AML-193 (cell line): Measurements from ENCODE around the gene GNAI1.

ENCODE experiments used
- DNase-seq, 2 experiments: peaks; one replicate each; lab custom pipeline; 2025; lab: John Stamatoyannopoulos, UW

Gene GNAI1

DNA sequence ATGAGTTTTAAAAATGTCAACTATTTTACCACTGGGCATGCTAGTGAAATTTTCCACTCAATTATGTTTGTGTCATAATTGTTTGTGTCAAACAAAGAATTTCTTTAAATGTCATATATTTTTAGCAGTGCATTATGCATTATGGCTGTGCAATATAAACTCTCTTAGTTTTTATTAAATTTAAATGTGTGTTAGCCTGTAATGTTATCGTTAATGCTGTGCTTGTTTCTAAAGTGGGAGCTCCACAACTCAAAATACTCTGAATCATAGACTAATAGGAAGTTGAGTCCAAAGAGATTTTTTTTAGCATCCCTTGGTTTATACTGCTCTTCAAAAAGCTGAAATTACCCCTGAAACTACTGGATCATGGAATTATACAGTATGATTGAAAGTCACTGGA, 26.8 kb downstream of the GNAI1 start:
- DNase-seq: no peak

DNA sequence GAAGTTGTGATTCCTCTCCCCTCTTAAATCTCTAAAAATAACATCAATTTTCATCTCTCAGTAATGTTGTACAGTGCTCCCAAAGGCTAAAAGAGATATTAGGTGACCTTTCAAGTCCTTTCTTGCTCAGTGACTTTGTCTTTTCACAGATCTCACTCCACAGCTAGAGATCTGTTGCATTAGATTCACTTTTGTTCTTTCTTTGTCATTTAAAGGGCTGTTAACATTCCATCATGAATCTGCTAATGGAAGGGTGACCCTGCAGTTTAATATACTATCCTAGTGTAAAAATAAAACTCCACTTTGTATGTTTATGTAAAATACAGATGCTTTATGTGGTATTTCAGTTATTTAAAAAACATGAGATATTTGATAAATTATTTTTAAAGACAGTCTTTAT, 30.5 kb downstream of the GNAI1 start:
- no peak for DNase-seq

DNA sequence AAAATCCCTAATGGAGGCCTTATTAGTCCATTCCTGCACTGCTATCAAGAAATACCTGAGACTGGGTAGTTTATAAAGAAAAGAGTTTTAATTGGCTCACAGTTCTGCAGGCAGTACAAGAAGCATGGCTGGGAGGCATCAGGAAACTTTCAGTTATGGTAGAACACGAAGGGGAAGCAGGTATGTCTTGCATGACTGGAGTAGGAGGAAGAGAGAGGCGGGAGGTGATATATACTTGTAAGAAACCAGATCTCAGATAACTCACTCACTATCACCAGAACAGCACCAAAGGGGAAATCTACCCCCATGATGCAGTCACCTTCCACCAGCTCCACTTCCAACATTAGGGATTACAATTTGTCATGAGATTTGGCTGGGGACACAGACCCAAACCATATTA, 35.8 kb downstream of the GNAI1 start:
- no peak for DNase-seq

DNA sequence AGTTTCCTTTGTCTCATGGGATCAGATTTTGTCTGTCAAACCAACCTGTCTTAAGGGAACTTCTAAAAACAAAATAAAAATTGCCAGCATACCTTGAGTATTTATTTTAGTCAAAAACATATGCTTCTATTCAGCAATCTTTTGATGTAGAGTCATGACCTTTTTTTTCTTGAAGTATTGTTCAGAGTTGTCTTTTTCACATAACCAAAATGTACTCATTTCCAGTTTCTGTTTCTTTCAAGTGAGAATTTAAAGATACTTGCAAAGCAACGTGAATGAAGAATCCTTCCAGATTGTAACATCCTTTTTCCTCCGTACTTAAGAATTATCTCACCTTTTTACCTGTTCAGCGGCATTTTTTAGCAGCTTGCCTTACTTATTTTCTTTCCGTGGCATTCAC, 37.8 kb downstream of the GNAI1 start:
- DNase-seq: no peak

DNA sequence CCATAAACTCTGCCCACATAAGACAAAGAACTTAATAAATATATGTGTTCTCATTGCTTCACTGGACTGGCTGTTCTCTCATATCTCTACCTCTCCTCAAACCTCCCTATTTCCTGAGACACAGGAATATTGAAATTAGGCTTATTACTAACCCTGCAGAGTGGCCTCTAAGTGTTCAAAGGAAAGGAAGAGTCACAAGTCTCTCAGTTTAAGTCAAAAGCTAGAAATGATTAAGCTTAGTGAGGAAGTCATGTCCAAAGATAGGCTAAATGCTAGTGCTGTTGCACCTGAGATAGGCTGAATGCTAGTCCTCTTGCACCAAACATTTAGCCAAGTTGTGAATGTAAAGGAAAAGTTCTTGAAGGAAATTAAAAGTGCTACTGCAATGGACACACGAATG, 41.1 kb downstream of the GNAI1 start:
- no peak for DNase-seq

DNA sequence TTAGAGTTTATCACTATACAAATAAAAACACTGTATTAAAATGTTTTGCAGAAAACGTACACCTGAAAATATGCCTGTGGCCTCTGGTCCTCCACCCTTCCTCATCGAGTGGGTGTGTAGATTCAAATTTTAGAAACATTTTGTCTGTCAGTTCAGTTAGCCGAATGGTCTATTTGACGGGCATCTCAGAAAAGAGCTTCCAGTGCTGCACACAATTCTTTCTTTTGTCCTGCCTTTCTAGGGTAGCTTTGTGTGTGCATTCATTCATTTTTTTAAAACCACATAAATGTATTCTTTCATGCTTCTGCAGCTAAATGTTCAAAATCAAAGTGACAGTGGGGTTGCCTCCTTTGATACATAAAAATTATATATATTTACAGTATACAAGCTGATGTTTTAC, 46.8 kb downstream of the GNAI1 start:
- DNase-seq: no peak

DNA sequence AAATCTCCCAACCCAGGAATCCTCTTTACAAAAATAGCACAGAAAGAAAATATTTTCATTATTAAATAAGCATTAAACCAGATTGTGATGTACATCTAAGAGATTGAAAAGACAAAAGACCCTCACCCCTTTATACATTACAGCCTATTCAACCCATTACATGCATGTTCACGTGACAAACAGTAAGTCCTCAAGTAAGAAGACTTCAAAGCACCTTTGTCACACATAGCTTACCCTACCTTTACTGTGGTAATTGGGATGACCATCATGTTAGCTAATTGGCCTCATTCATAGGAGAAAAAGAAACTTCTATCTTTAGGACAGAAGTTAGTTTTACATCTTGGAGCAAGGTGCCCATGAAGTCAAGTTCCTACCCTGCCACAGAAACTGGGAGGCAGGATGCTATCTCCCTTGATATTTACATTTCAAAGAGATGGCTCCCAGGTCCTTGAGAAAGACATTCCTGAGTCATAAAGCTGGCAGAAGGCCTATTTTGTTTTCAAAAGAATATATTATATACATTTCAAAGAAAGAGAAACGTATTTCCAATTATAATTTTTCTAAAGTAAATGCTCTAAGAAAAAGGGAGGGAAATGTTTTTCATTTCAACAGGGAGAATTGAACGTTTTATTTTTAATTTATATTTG, 48.1 kb downstream of the GNAI1 start:
- DNase-seq: no peak

DNA sequence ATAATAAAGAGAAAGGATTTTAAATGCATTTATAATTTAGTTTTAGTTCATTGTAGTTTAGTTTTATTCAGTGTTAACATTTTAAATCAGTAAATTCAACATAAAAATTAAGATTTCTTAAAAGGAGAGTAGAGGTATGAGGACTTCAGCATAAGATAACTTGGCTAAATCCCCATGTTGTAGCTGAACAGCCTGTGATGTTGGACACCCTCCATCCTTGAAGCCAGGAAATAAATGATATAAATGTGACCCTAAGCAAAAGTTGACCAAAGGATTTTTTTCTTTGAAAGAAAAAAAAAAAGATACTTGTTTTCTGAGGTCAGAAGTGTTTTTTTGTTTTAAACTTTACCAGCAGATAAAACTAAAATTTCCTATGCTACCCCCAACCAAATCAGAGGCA, 48.7 kb downstream of the GNAI1 start:
- no peak for DNase-seq

DNA sequence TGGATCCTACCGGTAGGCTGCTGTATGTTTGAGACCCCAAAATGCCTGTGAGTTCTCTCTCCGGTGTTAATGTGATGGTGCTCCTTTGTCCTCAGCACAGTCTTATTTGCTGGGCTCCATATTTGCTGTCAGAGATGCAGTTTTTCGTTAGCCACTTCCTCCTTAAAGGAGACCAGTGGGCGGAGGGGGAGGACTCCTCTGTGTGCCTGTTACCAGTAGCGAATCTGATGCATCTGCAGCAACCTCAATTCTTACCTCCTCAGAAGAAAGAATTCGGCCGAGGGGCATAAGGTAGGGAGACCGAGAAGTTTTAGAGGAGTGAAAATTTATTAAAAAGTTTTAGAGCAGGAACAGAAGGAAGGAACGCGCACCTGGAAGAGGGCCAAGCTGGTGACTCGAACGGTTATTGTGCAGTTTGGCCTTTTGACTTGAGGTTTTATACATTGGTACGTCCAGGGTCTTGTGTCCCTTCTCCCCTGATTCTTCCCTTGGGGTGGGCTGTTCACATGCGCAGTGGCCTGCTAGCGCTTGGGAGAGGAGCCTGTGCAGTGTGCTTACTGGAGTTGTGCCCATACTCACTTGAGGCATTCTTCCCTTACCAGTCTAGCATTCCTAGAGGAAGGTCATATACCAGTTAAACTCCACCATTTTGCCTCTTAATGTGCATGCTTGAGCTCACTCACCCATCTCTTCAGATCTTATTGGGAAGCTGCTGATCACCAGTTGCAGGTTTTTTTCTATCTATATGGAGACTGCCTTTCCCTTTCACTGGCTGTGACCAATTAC, 49.5 kb downstream of the GNAI1 start:
- DNase-seq: no peak

DNA sequence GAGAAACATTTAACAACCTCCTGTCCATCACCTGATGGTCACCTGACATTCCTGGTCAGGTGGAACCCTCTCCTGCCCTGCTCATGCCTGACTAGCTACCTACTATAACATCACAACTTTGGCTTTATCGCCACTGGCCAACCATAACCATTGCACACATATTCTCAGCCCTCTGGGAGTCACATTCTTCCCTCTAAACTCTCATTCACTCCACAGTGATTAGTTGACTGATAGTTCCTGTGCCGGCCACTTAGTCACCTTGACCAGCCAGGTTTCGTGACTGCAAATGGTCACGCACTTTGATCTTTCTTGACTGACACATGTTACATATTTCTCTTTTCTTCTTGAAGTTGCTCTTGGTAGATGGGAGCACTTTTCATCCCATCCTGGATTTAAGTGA, 50.1 kb downstream of the GNAI1 start:
- DNase-seq: no peak

DNA sequence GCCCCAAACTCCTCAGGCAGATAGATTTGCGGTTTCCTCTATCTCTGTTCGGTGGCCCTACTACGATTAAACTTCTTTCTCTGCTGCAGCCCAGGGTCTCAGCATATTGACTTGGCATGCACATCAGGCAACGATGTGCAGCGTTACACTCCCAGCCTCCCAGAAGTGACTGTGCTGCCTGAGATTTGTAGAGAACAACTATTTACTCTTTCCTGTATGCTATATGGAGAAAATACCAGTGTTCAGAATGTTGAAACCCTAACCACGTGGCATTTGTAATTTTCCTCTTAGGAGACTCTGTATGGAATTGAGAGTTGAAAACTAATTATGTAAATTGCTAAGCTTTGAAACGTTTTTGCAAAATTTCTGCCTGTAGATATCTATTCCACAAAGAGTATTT, 50.9 kb downstream of the GNAI1 start:
- DNase-seq: no peak

DNA sequence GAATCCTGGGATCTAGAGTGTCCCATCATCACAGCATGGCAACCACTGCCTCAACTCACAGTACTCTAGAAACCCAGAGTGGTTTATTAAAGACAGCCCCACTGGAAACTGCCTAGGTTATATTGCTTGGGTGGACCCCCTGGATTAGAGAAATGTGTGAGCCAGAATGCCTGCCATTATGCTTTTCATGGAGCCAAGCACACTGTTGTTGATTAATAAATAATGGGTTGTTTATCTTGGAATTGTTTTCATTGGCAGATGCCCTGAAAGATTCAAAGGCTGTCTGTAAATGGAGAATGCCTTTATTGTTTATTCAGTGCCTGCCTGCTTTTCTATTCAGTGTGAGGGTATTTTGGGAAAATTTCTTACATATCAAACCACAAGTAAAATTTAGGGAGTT, 52.1 kb downstream of the GNAI1 start:
- no peak for DNase-seq

DNA sequence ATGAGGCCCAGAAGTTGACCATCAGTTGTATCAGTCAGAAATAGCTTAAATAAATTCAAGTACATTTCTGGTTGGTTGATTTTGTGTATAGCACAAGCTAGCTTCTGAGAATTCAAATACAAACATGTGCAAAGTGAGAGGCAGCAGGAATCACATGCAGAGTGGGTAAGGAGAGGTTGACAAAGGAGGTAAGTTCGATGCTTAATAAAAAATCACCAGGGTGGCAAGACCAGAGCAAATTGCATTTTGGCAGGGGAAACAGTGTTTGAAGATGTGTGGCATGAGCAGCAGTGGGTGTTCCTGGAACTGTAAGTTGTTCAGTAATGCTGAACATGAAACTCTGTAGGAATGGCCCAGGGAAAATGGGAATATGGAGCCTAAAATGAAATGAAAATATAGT, 52.6 kb downstream of the GNAI1 start:
- DNase-seq: no peak

DNA sequence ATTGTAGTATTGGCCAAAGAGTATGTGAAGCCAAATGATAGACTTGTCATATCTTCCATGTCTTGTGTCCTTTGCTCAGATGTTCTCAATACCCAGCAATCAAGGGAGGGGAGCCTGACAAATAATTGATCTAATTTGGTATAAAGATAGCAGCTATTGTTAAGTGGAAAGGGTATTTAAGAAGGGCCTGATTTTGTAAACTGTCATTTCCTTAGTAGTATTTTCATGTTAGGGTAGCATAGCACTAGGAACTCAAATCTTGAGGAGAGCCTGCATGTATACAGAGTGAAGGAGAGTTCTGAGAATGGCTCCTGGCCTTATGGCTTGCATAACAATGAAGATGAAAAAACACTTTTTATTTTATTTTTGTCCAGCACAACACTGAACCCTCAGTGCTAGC, 53.1 kb downstream of the GNAI1 start:
- DNase-seq: no peak

DNA sequence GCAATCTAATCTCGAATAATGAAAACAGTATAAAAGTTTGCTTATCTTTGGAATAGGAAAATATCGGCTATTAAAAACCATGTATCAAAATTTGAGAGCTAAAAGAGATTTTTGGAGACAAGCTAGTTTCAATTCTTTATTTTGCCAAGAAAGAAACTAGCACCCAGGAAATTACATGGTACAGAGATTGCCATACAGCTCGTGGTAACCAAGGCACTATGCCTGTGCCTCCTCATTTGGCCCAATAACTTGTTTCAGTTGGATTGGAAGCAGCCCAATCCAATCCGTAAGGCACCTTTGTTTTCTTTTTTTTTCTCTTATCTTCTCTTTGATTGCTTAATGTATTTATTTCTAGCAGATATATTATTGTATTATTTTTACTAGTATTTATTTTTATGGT, 55.0 kb downstream of the GNAI1 start:
- DNase-seq: no peak

DNA sequence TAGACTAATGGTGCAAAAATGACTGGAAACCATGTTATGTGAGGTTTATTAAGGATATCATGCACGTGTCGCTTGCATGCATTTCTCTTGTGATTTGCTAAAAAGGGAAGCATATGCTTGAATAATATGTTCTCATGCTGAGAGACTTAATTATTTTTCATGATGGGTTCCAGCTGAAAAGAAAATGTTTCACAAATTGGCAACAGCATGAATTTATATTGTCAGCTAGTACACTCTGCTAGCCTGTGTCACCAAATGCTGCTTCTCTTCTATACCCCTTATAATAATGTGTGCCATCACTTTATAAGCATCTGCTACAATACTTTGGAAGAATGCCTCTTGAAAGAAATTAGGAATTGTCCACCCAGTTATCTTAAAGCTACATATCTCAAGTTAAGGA, 63.0 kb downstream of the GNAI1 start:
- no peak for DNase-seq

DNA sequence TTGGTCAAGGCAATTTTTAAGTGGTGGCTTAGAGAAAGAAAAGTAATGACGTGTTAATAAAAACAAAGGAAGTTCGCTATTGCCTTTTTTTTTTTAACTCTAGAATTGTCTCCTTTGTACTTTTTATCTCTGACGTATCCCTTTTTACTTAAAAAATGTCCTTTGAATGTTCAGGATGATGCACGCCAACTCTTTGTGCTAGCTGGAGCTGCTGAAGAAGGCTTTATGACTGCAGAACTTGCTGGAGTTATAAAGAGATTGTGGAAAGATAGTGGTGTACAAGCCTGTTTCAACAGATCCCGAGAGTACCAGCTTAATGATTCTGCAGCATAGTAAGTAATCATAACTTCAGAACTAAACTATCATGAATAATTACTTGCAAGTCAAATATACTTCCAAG, 64.4 kb downstream of the GNAI1 start:
- no peak for DNase-seq

DNA sequence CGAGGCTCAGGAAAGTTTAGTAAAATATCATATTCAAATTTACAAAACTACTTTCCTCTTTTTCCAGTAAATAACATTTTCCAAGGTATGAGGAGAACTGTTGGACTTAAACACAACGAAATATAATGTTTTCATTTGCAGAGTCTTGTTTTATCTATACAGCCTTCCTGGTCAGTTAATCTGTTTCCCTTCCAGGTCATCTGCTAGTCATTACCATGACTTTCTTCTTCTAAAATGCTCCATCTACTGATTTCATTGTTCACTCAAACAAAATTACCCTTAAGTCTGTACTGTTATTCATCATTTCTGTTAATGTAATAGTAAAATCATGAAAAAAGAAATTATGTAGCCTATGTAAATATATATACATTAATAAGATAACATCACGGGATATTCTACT, 69.8 kb downstream of the GNAI1 start:
- no peak for DNase-seq

DNA sequence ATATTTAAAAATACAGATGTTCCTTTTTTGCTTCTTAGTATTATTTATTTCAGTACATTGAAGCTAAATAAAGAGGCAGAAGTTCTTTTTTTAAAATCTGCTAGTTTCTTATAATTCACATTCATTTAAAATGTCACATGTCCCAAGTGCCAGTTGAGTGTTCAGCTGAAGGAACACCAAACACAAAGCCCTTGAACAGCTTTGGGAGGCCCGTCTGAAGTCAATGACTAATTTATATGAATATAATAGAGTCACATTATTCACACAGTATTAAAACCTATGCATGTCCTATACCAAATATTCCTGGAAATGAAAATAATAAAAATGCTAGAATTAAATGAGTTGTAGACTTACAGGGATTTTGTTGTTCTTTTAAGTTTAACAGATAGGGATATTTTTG, 70.3 kb downstream of the GNAI1 start:
- DNase-seq: no peak

DNA sequence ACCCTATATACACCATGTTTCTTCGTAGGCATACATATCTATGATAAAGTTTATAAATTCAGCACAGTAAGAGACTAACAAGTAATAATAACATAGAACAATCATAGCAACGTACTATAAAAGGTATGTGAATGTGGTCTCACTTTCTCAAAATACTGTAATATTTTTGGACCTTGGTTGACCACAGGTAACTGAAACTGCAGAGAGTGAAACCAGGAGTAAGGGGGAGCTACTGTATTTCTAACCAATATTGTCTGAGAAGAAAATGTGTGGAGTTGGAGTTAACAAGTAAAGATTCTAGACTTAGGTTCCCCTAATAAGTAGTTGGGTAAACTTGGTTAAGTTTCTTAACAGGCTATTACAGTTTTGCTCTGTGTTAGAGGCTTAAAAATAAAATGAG, 72.1 kb downstream of the GNAI1 start:
- DNase-seq: no peak

DNA sequence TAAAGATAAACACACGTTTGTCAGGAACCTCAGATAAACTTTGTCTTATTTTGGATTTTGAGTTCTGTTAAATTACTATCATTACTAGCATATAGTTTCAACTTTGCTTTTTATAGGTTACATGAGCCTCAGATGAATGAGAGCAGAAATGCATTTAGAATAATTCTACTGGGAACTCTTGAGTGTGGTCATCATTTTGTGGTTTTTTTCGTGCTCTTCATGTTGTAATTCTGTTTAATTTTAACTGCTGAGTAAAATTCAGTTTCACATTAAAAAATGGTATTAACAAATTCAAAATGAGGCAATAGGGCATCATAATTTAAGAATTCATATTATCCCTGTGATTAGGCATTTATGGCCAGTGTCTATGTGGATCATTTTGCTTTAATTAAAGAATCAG, 72.9 kb downstream of the GNAI1 start:
- no peak for DNase-seq

DNA sequence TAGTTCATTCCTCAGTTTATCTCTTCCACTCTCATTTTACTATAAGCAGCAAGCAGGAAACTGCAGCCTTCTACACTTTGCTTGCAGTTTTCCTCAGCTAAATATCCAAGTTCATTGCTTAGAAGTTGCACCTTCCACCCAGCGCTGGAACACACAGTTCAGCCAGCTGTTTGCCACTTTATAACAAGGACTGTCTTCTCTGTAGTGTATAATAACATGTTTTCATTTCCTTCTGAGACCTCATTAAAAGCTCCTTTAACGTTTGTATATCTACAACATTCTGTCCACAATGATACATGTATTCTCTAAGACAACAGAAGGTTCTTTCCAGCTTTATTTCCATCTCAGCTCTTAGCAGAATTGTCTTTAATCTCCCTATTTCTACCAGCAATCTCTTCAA, 74.1 kb downstream of the GNAI1 start:
- no peak for DNase-seq

DNA sequence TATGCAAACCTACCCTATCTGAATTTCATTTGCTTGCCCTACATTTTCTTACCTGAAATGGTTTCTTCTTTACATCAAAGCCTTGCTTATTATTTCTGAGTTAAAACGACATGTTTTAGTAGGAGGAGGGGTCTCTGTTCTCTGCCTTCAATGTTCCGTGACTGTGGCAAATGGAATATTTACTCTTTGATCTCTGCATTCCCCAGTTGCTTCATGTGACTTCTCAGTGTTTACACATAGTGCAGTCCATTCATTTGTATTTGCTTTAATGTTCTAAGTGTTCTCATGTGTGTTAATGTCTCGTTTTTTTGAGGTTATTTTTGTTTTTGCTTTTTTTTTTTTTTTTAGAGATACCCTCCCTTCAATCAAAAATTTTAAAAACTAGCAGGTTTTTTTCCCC, 75.8 kb downstream of the GNAI1 start:
- DNase-seq: no peak

DNA sequence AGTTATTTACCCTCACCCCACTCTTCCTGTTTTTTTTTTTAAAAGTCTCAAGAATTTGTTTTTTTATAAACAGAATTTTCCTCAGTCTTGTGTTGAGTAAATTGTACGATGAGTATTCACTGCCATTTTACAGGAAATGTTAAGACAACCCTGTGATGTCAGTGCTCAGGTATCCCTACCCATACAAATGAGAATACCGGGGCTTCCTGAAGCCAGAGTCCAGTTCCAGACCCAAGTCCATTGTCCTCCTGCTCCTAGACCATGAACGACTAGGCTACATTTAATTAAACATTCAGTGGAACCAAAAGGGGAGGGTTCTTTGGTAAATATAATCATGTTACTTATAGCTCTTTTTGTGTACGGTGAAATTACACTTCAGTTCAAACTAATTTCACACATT, 79.2 kb downstream of the GNAI1 start:
- no peak for DNase-seq
